SK-N-MC (cell line): ENCODE measurements around the gene PMAIP1.

Experiments used
- DNase-seq: peaks from one replicate; pipeline ENCODE4 v3.0.0-alpha.2; 2011; ENCODE audit warnings: low read depth, low spot score
- H3K27ac ChIP-seq: fragments of 200-600 bp; sonication (generic); 2 replicates; pipeline ENCODE4 v1.5.1; 2016; ENCODE audit warnings: mixed run types
- H3K36me3 ChIP-seq: fragments of 200-600 bp; sonication (generic); 2 replicates; pipeline ENCODE4 v1.6.1; 2017; ENCODE audit warnings: antibody characterized with exemption, low read length, mixed read lengths; ENCODE audit not compliant: insufficient read depth
- H3K4me3 ChIP-seq: fragments of 200-600 bp; sonication (generic); 2 replicates; pipeline ENCODE4 v1.5.1; 2016
- H3K9ac ChIP-seq: fragments of 200-600 bp; sonication (generic); 2 replicates; pipeline ENCODE4 v1.8.0; 2017; ENCODE audit warnings: mixed run types, mixed read lengths; ENCODE audit not compliant: insufficient read length
- H3K9me3 ChIP-seq: fragments of 200-600 bp; sonication (generic); 2 replicates; pipeline ENCODE4 v1.6.1; 2017; ENCODE audit warnings: low read depth, mild to moderate bottlenecking, antibody characterized with exemption, low read length, moderate library complexity, mixed read lengths
- EZH2 ChIP-seq: fragments of 200-600 bp; sonication (generic); IDR thresholded peaks from one replicate; pipeline ENCODE4 v1.6.1; 2017; ENCODE audit warnings: antibody characterized with exemption
- FOXP2 ChIP-seq: optimal IDR thresholded peaks from 2 replicates; pipeline ENCODE3; 2011; ENCODE audit warnings: mild to moderate bottlenecking, moderate library complexity; ENCODE audit not compliant: insufficient read depth; ENCODE audit errors: extremely low read length, control extremely low read depth
- POLR2AphosphoS5 ChIP-seq: IDR thresholded peaks from 2 replicates; pipeline ENCODE4 v1.6.1; 2012; ENCODE audit warnings: mild to moderate bottlenecking, low read depth, low read length, borderline replicate concordance

The PMAIP1 gene

GRCh38 chr18:59897321-59897954, 2.4 kb upstream of the PMAIP1 start:
- no peaks in the 10 kb centered on the region for H3K9me3 ChIP-seq
- peaks cover 6% of the 10 kb centered on the region for H3K36me3 ChIP-seq
- no peak overlapping the region for H3K4me3 ChIP-seq
- TF ChIP-seq EZH2 (no peak), POLR2AphosphoS5 (no peak), FOXP2 (no peak)
- no peak overlapping the region for H3K27ac ChIP-seq
- no peak overlapping the region for H3K9ac ChIP-seq
- DNase-seq: no peak

DNA sequence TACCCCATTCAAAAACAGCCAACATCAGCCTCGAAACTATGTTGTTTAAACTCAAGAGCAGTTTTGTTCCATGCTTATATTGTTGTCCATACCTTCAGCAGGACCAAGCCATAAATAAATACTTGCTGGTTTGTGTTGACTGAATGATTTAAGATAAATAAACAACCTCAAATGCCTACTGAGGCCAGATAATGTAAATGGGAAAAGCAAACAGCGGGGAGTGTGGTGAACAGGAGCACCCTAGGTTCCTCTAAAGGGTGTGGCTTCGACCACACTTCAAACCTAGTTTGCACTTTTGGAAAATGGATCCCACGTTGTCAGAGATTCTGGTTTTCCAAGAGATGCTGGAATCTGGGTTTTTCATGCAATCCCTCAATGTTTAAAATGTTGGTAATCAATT, 1.7 kb upstream of the PMAIP1 start:
- no peak overlapping the region for H3K27ac ChIP-seq
- no peak overlapping the region for H3K4me3 ChIP-seq
- H3K9me3 ChIP-seq: no peaks in the 10 kb centered on the region
- no peak for TF ChIP-seq FOXP2
- TF ChIP-seq EZH2: no peak
- TF ChIP-seq POLR2AphosphoS5: no peak
- peaks cover 13% of the 10 kb centered on the region for H3K36me3 ChIP-seq
- H3K9ac ChIP-seq: no peak overlapping the region
- DNase-seq: no peak

- Histone ChIP-seq H3K9me3 (no peaks in the 10 kb centered on the region), H3K9ac (peak overlapping the region; percentile 67), H3K27ac (no peak overlapping the region), H3K4me3 (peak overlapping the region; percentile 92), H3K36me3 (peaks cover 15% of the 10 kb centered on the region)
- TF ChIP-seq POLR2AphosphoS5: no peak
- no peak for DNase-seq
Measured at GRCh38 chr18:59898609-59899297, 1.0 kb upstream of the PMAIP1 start.

DNA sequence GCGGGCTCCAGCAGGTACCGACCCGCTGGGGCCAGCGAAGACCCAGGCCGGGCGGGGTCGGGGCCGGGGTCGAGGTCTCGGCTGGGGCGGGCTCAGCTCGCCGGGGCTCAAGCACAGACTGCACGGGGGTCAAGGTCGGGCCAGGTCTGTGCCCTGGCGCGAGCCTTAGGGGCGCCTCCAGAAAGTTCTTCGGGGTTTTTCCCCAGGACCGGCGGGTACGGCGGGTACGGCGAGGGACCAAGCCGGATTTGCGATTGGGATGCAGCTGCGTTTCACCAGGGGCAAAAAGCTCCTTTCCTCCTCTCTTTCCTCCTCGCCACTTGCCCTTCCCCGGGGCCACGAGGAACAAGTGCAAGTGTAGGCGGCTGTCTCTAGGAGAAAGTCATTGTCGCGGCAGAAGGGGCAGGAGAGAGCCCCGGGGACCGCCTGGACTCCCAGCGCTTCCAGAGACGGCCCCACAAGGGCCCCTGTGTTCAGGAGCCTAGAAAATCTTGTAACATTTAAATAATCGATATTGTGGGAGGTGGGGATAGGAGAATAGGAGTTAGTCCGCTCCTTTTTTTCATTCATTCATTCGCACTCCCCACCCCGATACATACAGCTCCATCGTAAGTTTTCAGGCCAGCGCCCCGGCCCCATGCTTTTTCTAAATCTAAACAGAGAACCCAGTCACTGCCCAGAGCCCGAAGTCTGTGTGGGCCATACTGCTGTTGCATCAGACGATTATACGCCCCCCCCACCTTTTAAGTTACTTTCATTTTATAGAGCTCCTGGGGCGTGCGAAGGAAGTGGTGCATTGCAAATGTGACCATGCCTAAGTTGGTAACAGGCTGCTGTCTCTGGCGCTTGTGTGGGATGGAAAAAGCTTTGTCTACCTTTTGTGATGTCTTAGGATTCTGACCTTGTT, 679 bp downstream of the PMAIP1 start:
- Histone ChIP-seq H3K4me3 (peak overlapping the region; percentile 92), H3K36me3 (peaks cover 18% of the 10 kb centered on the region), H3K9ac (peak overlapping the region; percentile 94), H3K27ac (peak overlapping the region; percentile 69; the same call in 1 of the 2 replicates), H3K9me3 (no peaks in the 10 kb centered on the region)
- DNase-seq: peak; percentile 40
- peak; percentile 35; the same call in 1 of the 2 replicates for TF ChIP-seq POLR2AphosphoS5
- peak; percentile 40 for TF ChIP-seq FOXP2
- TF ChIP-seq EZH2: no peak

DNA sequence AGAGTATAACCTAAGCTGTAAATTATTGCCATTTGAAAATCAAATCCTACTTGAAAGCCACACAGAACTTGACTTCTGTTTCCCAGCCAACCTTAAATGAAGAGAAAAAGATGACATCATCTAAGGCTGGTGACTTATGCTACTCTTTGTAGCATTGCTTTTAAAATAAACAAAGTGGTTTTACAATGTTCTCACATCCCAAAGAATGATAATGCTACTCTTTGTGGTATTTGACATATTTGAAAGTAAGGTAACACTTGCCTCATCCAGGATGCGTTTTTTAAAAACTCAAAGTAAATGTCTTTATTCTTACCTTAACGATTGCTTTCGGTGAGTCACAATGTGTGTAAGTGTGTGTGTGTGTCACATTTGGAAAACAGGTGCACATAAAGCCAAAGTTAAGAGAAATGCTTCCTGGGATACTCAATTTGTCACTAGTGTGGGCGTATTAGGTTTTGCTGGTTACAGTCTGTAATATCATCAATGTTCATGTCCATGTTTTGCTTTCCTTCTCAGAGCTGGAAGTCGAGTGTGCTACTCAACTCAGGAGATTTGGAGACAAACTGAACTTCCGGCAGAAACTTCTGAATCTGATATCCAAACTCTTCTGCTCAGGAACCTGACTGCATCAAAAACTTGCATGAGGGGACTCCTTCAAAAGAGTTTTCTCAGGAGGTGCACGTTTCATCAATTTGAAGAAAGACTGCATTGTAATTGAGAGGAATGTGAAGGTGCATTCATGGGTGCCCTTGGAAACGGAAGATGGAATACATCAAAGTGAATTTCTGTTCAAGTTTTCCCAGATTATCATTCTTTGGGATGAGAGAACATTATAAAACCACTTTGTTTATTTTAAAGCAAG, 2.6 kb downstream of the PMAIP1 start:
- no peak for DNase-seq
- Histone ChIP-seq H3K9me3 (no peaks in the 10 kb centered on the region), H3K36me3 (peaks cover 18% of the 10 kb centered on the region), H3K9ac (peak overlapping the region; percentile 94), H3K27ac (0 out of 2 replicates have a peak overlapping the region, but pooled peaks have one; percentile 13), H3K4me3 (peak overlapping the region; percentile 92)
- no peak for TF ChIP-seq EZH2
- TF ChIP-seq POLR2AphosphoS5: no peak
- TF ChIP-seq FOXP2: no peak

- no peak overlapping the region for H3K9ac ChIP-seq
- DNase-seq: no peak
- no peak overlapping the region for H3K27ac ChIP-seq
- H3K4me3 ChIP-seq: peak overlapping the region; percentile 92
- H3K36me3 ChIP-seq: peaks cover 18% of the 10 kb centered on the region
- TF ChIP-seq FOXP2 (no peak), POLR2AphosphoS5 (no peak), EZH2 (no peak)
- no peaks in the 10 kb centered on the region for H3K9me3 ChIP-seq
Measured at GRCh38 chr18:59902993-59903610, 3.3 kb downstream of the PMAIP1 start.

DNA sequence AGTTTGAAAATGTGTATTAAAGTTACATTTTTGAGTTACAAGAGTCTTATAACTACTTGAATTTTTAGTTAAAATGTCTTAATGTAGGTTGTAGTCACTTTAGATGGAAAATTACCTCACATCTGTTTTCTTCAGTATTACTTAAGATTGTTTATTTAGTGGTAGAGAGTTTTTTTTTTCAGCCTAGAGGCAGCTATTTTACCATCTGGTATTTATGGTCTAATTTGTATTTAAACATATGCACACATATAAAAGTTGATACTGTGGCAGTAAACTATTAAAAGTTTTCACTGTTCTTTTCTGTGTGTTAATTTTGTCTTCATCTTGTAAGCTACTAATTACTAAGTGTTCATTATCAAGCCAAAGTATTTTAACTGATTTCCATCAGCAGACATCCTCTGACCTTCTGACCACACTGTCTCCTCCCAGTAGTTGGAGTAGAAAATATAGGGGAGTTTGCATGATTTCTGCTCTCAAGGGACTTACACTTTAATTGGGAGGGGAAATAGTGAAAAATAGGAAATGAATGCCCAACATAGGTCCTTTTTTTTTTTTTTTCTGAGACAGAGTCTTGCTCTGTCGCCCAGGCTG, 4.3 kb downstream of the PMAIP1 start:
- H3K36me3 ChIP-seq: peaks cover 18% of the 10 kb centered on the region
- peak overlapping the region; percentile 46; the same call in 1 of the 2 replicates for H3K27ac ChIP-seq
- peak overlapping the region; percentile 33; the same call in 1 of the 2 replicates for H3K4me3 ChIP-seq
- no peak overlapping the region for H3K9ac ChIP-seq
- no peak for DNase-seq
- no peaks in the 10 kb centered on the region for H3K9me3 ChIP-seq
- TF ChIP-seq FOXP2 (no peak), POLR2AphosphoS5 (no peak), EZH2 (no peak)
